NB4 (cell line): Measurements from ENCODE around the gene APEH.

Source experiments
- DNase-seq: peaks from one replicate; pipeline ENCODE4 v3.0.0; 2010; ENCODE audit warnings: low read depth
- H3K4me3 ChIP-seq: one replicate; pipeline ENCODE4 v1.5.1; 2011; ENCODE audit warnings: mild to moderate bottlenecking, low read depth, low read length, moderate library complexity
- CTCF ChIP-seq: IDR thresholded peaks from one replicate; pipeline ENCODE4 v1.5.1; 2012; ENCODE audit warnings: low read depth, low read length
- MAX ChIP-seq: IDR thresholded peaks from 2 replicates; pipeline ENCODE4 v1.6.1; 2011; ENCODE audit warnings: low read depth, low read length
- MYC ChIP-seq: IDR thresholded peaks from 2 replicates; pipeline ENCODE4 v1.6.1; 2011; ENCODE audit warnings: low read depth, low read length
- POLR2A ChIP-seq: IDR thresholded peaks from 2 replicates; pipeline ENCODE4 v1.6.1; 2011; ENCODE audit warnings: mild to moderate bottlenecking; ENCODE audit not compliant: insufficient read length; ENCODE audit errors: extremely low read depth

APEH gene

GRCh38 chr3:49654955-49655556 lies 19.1 kb upstream of the APEH start:
- no peak for DNase-seq
- TF ChIP-seq MAX (no peak), POLR2A (no peak), CTCF (no peak), MYC (no peak)
- H3K4me3 ChIP-seq, result no peak overlapping the region

- TF ChIP-seq POLR2A (no peak), CTCF (no peak), MAX (no peak), MYC (no peak)
- no peak for DNase-seq
- no peak overlapping the region for H3K4me3 ChIP-seq
Measured at GRCh38 chr3:49655731-49656285, 18.3 kb upstream of the APEH start.

GRCh38 chr3:49656541-49657112 lies 17.5 kb upstream of the APEH start:
- H3K4me3 ChIP-seq, result no peak overlapping the region
- DNase-seq, result peak; percentile 84
- TF ChIP-seq MAX, result 0 out of 2 replicates have a peak, but pooled peaks have one; percentile 9
- TF ChIP-seq CTCF, result no peak
- no peak for TF ChIP-seq POLR2A
- no peak for TF ChIP-seq MYC

- H3K4me3 ChIP-seq, result no peak overlapping the region
- no peak for DNase-seq
- TF ChIP-seq POLR2A (no peak), CTCF (no peak), MYC (no peak), MAX (no peak)
Measured at GRCh38 chr3:49657208-49657915, 16.8 kb upstream of the APEH start.

- TF ChIP-seq POLR2A (no peak), MAX (no peak), CTCF (no peak), MYC (no peak)
- H3K4me3 ChIP-seq, result no peak overlapping the region
- DNase-seq, result no peak
Measured at GRCh38 chr3:49658711-49659110, 15.4 kb upstream of the APEH start.
